HEK293T (cell line): Measurements from ENCODE around the gene MAML2.

Source experiments
- CTCF ChIA-PET: fragments of 350-600 bp; formaldehyde crosslinking; extraction: SDS; loops from one replicate; lab custom pipeline; 2021; ENCODE audit warnings: antibody characterized with exemption, inconsistent platforms; lab: Yijun Ruan, JAX
- POLR2A ChIA-PET: fragments of 350-600 bp; formaldehyde crosslinking; extraction: SDS; loops from one replicate; lab custom pipeline; 2020; ENCODE audit warnings: antibody characterized with exemption, inconsistent platforms; lab: Yijun Ruan, JAX
- DNase-seq: peaks from one replicate; pipeline ENCODE4 v3.0.0; 2012; ENCODE audit warnings: mixed read lengths; ENCODE audit errors: extremely low spot score
- ARNT ChIP-seq: fragments of 450-650 bp; IDR thresholded peaks from 2 replicates; pipeline ENCODE4 v1.6.1; 2017; ENCODE audit warnings: mild to moderate bottlenecking
- BHLHE40 ChIP-seq: fragments of 450-650 bp; IDR thresholded peaks from 2 replicates; pipeline ENCODE4 v1.6.1; 2016; ENCODE audit warnings: mild to moderate bottlenecking, moderate library complexity, borderline replicate concordance
- CTBP1 ChIP-seq: fragments of 450-650 bp; IDR thresholded peaks from 2 replicates; pipeline ENCODE4 v1.6.1; 2016; ENCODE audit warnings: borderline replicate concordance
- ELF4 ChIP-seq: fragments of 450-650 bp; IDR thresholded peaks from 2 replicates; pipeline ENCODE4 v1.6.1; 2017; ENCODE audit warnings: antibody characterized with exemption
- FOXA1 ChIP-seq: fragments of 450-650 bp; IDR thresholded peaks from 2 replicates; pipeline ENCODE4 v1.6.1; 2016; ENCODE audit warnings: mild to moderate bottlenecking
- FOXK2 ChIP-seq: fragments of 450-650 bp; IDR thresholded peaks from 2 replicates; pipeline ENCODE4 v1.6.1; 2016; ENCODE audit warnings: mild to moderate bottlenecking
- FOXM1 ChIP-seq: fragments of 450-650 bp; IDR thresholded peaks from 2 replicates; pipeline ENCODE4 v1.6.1; 2017; ENCODE audit warnings: mild to moderate bottlenecking, borderline replicate concordance
- HDGF ChIP-seq: fragments of 450-650 bp; IDR thresholded peaks from 2 replicates; pipeline ENCODE4 v1.6.1; 2017; ENCODE audit warnings: antibody characterized with exemption, borderline replicate concordance
- L3MBTL2 ChIP-seq: fragments of 450-650 bp; conservative IDR thresholded peaks from 2 replicates; pipeline ENCODE4 v1.6.1; 2016; ENCODE audit warnings: mild to moderate bottlenecking
- LEF1 ChIP-seq: fragments of 450-650 bp; IDR thresholded peaks from 2 replicates; pipeline ENCODE4 v1.6.1; 2017; ENCODE audit warnings: mild to moderate bottlenecking, borderline replicate concordance
- NFRKB ChIP-seq: fragments of 450-650 bp; IDR thresholded peaks from 2 replicates; pipeline ENCODE4 v1.6.1; 2016; ENCODE audit warnings: mild to moderate bottlenecking, moderate library complexity
- SP1 ChIP-seq: fragments of 450-650 bp; IDR thresholded peaks from 2 replicates; pipeline ENCODE4 v1.6.1; 2017
- SUZ12 ChIP-seq: fragments of 450-650 bp; IDR thresholded peaks from 2 replicates; pipeline ENCODE4 v1.6.1; 2016; ENCODE audit warnings: mild to moderate bottlenecking
- TARDBP ChIP-seq: fragments of 450-650 bp; IDR thresholded peaks from 2 replicates; pipeline ENCODE4 v1.6.1; 2016
- ZNF384 ChIP-seq: fragments of 450-650 bp; IDR thresholded peaks from 2 replicates; pipeline ENCODE4 v1.6.1; 2016
- TF ChIP-seq, protein P1 (sequence below): fragments of 450-650 bp; IDR thresholded peaks from 2 replicates; pipeline ENCODE4 v1.6.1; 2016

MAML2 gene

DNA sequence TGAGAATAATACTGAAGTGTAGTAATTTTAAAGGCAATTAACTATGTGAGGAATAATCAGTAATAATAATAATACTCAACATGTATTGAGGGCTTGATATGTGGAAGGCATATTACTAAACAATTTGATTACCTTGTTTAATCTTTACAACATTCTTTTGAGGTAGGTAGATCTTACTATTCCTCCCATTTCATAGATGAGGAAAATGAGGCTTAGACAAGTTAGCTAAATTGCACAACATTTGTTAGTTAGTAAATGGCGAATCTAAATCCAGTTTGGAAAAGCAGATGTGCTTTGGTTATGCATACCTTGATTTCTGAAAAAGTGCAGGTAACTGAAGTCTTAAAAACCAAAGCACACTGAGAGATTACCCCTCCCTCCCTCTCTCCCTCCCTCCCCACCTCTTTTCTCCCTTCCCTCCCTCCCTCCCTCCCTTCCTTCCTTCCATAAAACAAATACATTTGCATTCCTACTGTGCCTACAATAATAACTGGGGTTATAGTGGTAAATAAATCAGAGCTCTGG, 326.0 kb downstream of the MAML2 start:
- ChIA-PET POLR2A (interaction anchor here (0.6 kb wide), 1 partner anchor 447 kb away, joined by 3 read pairs; no protein-coding TSS in a partner anchor), CTCF (interaction anchor here (0.6 to 0.7 kb wide), 2 partner anchors 30 to 165 kb away, joined by 3 read pairs; no protein-coding TSS in a partner anchor)
- TF ChIP-seq CTBP1: no peak
- no peak for TF ChIP-seq NFRKB
- no peak for TF ChIP-seq SP1
- TF ChIP-seq ZNF384: no peak
- TF ChIP-seq FOXK2: no peak
- TF ChIP-seq LEF1: no peak
- no peak for TF ChIP-seq TARDBP
- no peak for TF ChIP-seq FOXA1
- TF ChIP-seq SUZ12: no peak
- no peak for TF ChIP-seq ELF4
- no peak for TF ChIP-seq ARNT
- TF ChIP-seq BHLHE40: no peak
- TF ChIP-seq L3MBTL2: no peak
- TF ChIP-seq, protein P1, sequence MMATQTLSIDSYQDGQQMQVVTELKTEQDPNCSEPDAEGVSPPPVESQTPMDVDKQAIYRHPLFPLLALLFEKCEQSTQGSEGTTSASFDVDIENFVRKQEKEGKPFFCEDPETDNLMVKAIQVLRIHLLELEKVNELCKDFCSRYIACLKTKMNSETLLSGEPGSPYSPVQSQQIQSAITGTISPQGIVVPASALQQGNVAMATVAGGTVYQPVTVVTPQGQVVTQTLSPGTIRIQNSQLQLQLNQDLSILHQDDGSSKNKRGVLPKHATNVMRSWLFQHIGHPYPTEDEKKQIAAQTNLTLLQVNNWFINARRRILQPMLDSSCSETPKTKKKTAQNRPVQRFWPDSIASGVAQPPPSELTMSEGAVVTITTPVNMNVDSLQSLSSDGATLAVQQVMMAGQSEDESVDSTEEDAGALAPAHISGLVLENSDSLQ: no peak
- no peak for DNase-seq

DNA sequence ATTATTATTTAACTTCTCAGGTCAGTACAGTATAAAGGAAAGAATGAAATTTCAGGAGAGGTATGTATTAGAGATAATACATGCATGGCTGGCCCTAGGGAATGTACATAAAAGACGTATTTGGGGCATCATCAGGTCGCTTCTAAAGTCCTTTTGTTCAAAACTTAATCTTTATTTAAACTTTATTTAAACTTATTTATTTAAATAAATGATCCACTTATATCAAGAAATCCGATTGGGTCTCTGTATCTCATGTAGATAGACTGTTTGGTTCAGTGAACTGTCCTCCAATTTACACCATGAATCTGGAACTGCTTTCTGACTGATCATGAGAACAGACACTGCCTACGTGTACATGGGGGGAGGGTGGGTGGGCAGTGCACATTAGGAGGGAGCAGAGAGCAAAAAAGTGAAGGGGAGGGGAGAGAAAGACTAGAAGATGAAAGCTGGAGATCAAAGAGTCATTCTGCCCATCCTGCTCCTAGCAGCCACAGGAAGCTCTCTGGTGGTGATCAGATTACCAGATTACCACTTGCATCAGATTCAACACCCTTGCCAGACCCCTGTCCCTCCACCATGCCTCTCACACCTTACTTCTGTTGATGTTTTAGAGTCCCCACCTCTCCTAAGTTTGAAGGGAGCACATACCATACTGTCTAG, 327.0 kb downstream of the MAML2 start:
- CTCF ChIA-PET: interaction anchor here (0.6 kb wide), 1 partner anchor 164 kb away, joined by 3 read pairs; no protein-coding TSS in a partner anchor
- no peak for DNase-seq
- TF ChIP-seq FOXK2: no peak
- TF ChIP-seq ELF4: no peak
- POLR2A ChIA-PET: interaction anchor here (0.6 kb wide), 1 partner anchor 448 kb away, joined by 3 read pairs; no protein-coding TSS in a partner anchor

DNA sequence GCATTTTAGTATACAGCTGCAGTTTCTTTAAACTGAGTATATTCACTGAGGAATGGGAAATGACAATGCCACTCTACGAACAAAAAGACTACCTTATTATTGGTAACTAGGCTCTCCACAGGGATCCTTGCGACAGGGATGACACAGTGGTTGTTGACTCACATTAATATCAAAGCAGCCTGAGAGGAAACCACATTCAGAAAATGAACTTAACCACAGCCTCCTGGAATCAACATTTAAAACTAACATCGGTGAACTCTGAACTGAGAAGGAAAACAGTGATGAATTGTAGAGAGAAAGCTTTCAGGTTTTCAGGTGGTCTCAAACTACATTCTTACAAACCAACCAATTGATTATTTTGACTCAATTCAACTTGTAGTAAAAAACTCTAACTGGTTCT, 328.8 kb downstream of the MAML2 start:
- no peak for TF ChIP-seq FOXA1
- no peak for TF ChIP-seq ZNF384
- no peak for TF ChIP-seq CTBP1
- TF ChIP-seq L3MBTL2: no peak
- TF ChIP-seq, protein P1: no peak
- no peak for TF ChIP-seq ELF4
- TF ChIP-seq HDGF: no peak
- TF ChIP-seq NFRKB: no peak
- no peak for TF ChIP-seq FOXK2
- no peak for TF ChIP-seq BHLHE40
- CTCF ChIA-PET: interaction anchor here (0.6 kb wide), 1 partner anchor 42 kb away, joined by 4 read pairs; no protein-coding TSS in a partner anchor
- no peak for DNase-seq
- POLR2A ChIA-PET: no interaction called here

DNA sequence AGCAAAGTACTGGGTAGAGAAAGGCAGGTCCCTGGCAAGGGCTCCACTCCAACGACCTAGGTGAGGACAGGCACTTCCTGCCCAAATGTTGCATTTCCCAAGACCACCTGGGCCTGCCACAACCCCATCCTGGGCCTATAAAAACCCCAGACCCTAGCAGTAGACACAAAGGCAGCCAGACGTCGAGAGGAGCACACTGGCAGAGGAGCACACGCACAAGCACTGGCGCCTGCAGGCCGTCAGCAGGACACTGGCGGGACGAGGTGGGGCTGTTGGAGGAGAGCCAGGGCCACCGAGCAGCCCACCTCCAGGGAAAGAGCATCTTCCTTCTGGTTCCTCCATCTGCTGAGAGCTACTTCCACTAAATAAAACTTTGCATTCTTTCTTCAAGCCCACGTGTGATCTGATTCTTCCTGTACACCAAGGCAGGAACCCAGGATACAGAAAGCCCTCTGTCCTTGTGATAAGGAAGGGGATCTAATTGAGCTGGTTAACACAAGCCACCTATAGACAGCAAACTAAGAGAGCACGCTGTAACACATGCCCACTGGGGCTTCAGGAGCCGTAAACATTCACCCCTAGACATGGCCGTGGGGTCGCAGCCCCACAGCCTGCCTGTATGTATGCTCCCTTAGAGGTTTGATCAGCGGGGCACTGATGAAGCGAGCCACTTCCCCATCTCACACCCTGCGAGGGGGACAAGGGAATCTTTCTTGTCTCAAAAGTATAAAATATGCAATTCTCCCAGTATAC, 329.4 kb downstream of the MAML2 start:
- ChIA-PET POLR2A (no interaction called here), CTCF (interaction anchor here (0.6 kb wide), 1 partner anchor 42 kb away, joined by 4 read pairs; no protein-coding TSS in a partner anchor)
- no peak for DNase-seq
- TF ChIP-seq ELF4 (no peak), BHLHE40 (no peak), L3MBTL2 (no peak), NFRKB (no peak), FOXM1 (no peak), LEF1 (no peak), CTBP1 (no peak)

DNA sequence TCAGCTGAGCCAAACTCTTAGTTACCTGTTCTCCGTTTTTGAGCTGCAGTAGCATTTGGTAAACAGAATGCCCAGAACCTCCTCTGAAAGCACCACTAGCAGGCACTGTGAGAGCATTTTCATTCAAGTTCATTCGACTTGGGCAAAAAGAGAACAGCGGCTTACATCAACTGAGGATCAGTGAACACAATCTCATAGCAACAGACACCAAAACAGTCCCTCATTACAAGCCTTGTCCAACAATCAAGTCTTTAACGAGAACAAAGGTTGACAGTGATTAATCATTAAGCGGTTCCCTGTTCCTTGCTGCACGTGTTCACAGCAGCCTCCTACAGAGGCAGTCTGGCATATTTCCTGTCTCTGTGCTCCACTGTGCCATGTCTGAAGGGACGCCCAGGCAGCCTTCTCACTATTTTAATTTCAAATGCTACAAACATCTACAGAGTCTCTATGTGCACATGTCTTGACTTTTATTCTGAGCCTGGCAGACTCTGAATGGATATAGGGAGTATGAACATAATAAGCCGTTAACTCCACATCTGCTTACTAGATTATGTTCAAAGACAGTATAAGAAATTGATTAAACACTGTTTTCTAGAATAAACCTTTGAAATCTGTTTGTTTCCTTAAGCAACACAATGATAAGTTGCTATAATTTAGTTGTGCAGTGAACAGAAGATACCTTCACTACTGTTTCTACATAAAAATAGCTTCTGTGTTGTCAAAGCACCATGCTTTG, 330.7 kb downstream of the MAML2 start:
- TF ChIP-seq, protein P1: peak; percentile 69
- TF ChIP-seq ARNT (no peak), CTBP1 (no peak)
- ChIA-PET POLR2A (no interaction called here), CTCF (no interaction called here)
- DNase-seq: peak; percentile 22

DNA sequence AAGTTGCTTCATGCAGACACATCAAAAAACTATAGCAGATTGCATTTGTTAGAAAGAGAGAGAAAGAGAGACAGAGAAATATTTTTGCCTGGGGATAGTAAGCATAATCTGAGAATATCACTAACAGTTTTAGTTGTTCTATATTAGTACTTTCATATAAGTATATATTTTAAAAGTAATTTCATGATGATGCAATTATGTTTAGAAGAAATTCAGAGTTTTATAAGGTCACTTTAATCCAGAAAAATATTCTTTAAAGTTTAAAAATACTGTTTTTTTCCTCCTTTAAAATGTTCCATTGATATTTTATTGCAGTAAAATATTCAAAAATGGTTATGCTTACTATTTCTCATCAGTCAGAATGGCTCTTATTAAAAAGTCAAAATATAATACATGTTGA, 332.3 kb downstream of the MAML2 start:
- no peak for DNase-seq
- ChIA-PET POLR2A (no interaction called here), CTCF (no interaction called here)
- TF ChIP-seq SUZ12: no peak
- no peak for TF ChIP-seq BHLHE40
- TF ChIP-seq ZNF384: no peak
- no peak for TF ChIP-seq NFRKB
- no peak for TF ChIP-seq TARDBP
- TF ChIP-seq FOXA1: no peak
- no peak for TF ChIP-seq LEF1
- no peak for TF ChIP-seq ELF4
- no peak for TF ChIP-seq FOXK2
- TF ChIP-seq SP1: no peak
- no peak for TF ChIP-seq L3MBTL2
- no peak for TF ChIP-seq HDGF
- TF ChIP-seq, protein P1: no peak
- no peak for TF ChIP-seq CTBP1
- TF ChIP-seq ARNT: no peak
- TF ChIP-seq FOXM1: no peak
